WERI-Rb-1 (cell line): ENCODE results near the gene POU6F2.

Experiments
- DNase-seq: peaks from one replicate; pipeline ENCODE4 v3.0.0-alpha.2; 2020
- H3K27ac ChIP-seq: fragments of 250-450 bp; sonication (Bioruptor Pico); 2 replicates; pipeline ENCODE4 v1.5.1; 2020; ENCODE audit warnings: mild to moderate bottlenecking, moderate library complexity
- H3K27me3 ChIP-seq: fragments of 250-450 bp; sonication (Bioruptor Pico); 2 replicates; pipeline ENCODE4 v1.5.1; 2021; ENCODE audit warnings: mild to moderate bottlenecking, low read depth, moderate library complexity; ENCODE audit not compliant: insufficient read depth, severe bottlenecking
- H3K36me3 ChIP-seq: fragments of 250-450 bp; sonication (Bioruptor Pico); 2 replicates; pipeline ENCODE4 v1.5.1; 2020; ENCODE audit warnings: mild to moderate bottlenecking, moderate library complexity
- H3K4me3 ChIP-seq: 2 replicates; pipeline ENCODE4 v1.5.1; 2011; ENCODE audit warnings: low read depth, mild to moderate bottlenecking, control low read depth, low read length
- H3K9me3 ChIP-seq: fragments of 250-450 bp; sonication (Bioruptor Pico); 2 replicates; pipeline ENCODE4 v1.5.1; 2021; ENCODE audit warnings: mild to moderate bottlenecking, moderate library complexity; ENCODE audit not compliant: severe bottlenecking
- TF ChIP-seq, protein P1 (sequence below): IDR thresholded peaks from 2 replicates; pipeline ENCODE4 v1.5.1; 2011; ENCODE audit warnings: low read depth, mild to moderate bottlenecking, control low read depth, inconsistent platforms, low read length

The POU6F2 gene

DNA sequence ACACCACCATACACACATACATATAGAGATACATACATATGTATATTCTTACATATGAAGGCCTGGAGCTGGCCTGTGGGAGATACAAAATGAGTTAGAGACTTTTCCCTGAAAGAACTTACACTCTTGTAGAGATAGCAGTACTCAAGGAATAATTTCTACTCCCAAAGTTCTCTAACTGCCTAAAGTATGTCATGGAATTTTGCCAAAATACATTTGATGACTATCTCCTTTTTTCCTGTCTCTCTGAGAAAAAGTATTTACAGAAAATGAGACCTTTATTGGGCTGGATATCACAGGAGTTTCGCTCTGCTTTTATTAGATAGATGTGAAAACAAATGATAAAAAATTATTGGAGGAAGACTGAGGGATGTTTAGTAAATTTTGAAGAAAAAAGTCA lies 220.1 kb downstream of the POU6F2 start:
- TF ChIP-seq, protein P1, sequence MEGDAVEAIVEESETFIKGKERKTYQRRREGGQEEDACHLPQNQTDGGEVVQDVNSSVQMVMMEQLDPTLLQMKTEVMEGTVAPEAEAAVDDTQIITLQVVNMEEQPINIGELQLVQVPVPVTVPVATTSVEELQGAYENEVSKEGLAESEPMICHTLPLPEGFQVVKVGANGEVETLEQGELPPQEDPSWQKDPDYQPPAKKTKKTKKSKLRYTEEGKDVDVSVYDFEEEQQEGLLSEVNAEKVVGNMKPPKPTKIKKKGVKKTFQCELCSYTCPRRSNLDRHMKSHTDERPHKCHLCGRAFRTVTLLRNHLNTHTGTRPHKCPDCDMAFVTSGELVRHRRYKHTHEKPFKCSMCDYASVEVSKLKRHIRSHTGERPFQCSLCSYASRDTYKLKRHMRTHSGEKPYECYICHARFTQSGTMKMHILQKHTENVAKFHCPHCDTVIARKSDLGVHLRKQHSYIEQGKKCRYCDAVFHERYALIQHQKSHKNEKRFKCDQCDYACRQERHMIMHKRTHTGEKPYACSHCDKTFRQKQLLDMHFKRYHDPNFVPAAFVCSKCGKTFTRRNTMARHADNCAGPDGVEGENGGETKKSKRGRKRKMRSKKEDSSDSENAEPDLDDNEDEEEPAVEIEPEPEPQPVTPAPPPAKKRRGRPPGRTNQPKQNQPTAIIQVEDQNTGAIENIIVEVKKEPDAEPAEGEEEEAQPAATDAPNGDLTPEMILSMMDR = no peak
- Histone ChIP-seq H3K36me3 (no peaks in the 10 kb centered on the region), H3K9me3 (no peaks in the 10 kb centered on the region), H3K27ac (no peak overlapping the region), H3K4me3 (no peak overlapping the region), H3K27me3 (no peaks in the 10 kb centered on the region)
- no peak for DNase-seq

GRCh38 chr7:39198556-39198955 lies 220.8 kb downstream of the POU6F2 start:
- Histone ChIP-seq H3K27ac (no peak overlapping the region), H3K36me3 (no peaks in the 10 kb centered on the region), H3K4me3 (no peak overlapping the region), H3K9me3 (no peaks in the 10 kb centered on the region), H3K27me3 (no peaks in the 10 kb centered on the region)
- TF ChIP-seq, protein P1 = no peak
- DNase-seq = no peak

- no peaks in the 10 kb centered on the region for H3K27me3 ChIP-seq
- no peak overlapping the region for H3K4me3 ChIP-seq
- no peak for DNase-seq
- TF ChIP-seq, protein P1 = no peak
- H3K27ac ChIP-seq = peak overlapping the region; percentile 57
- no peaks in the 10 kb centered on the region for H3K36me3 ChIP-seq
- H3K9me3 ChIP-seq = no peaks in the 10 kb centered on the region
These were observed 221.3 kb downstream of the POU6F2 start for GRCh38 chr7:39199006-39199405.

DNA sequence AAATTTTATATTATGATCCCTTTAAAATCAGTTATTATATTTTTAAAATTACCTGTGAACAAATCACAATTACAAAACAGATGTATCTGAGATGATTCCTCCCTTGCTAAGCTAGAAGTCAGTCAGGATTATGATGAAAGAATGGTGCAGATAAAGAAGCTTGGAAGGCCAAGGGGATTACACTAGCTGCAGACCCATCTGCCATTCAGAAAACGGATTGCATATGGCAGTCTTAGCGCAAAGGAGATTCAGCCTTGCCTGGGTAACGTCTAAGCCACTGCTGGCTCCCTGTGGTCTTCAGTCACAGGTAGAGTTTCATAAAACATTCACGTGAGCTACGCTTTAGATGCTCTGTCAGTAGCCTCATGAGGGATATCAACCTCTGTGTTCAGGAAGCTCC lies 222.2 kb downstream of the POU6F2 start:
- TF ChIP-seq, protein P1 = no peak
- peak; percentile 78 for DNase-seq
- no peaks in the 10 kb centered on the region for H3K36me3 ChIP-seq
- no peak overlapping the region for H3K4me3 ChIP-seq
- H3K27ac ChIP-seq = peak overlapping the region; percentile 57
- H3K9me3 ChIP-seq = no peaks in the 10 kb centered on the region
- H3K27me3 ChIP-seq = no peaks in the 10 kb centered on the region

GRCh38 chr7:39202041-39202440 lies 224.3 kb downstream of the POU6F2 start:
- no peak overlapping the region for H3K4me3 ChIP-seq
- TF ChIP-seq, protein P1 = no peak
- no peak for DNase-seq
- no peaks in the 10 kb centered on the region for H3K9me3 ChIP-seq
- no peaks in the 10 kb centered on the region for H3K36me3 ChIP-seq
- H3K27ac ChIP-seq = no peak overlapping the region
- no peaks in the 10 kb centered on the region for H3K27me3 ChIP-seq

GRCh38 chr7:39210362-39210761 lies 232.7 kb downstream of the POU6F2 start:
- H3K27ac ChIP-seq = no peak overlapping the region
- H3K4me3 ChIP-seq = no peak overlapping the region
- H3K9me3 ChIP-seq = no peaks in the 10 kb centered on the region
- H3K27me3 ChIP-seq = no peaks in the 10 kb centered on the region
- DNase-seq = no peak
- no peaks in the 10 kb centered on the region for H3K36me3 ChIP-seq
- TF ChIP-seq, protein P1 = no peak
